ENCODE data around the gene SLC4A1. TPM values are rescaled to one million over a fixed set of nuclear protein-coding genes. Genes with fewer than 3 reads are reported as not detected.

Gene SLC4A1
- total RNA-seq, 1 donor from 2014 or later = not detected

GRCh38 chr17:44233582-44233981, 34.4 kb downstream of the SLC4A1 start:
- no peak for DNase-seq
- no peak overlapping the region for H3K27ac Mint-ChIP-seq
- peaks cover 5% of the 10 kb centered on the region for H3K4me1 Mint-ChIP-seq
- no peaks in the 10 kb centered on the region for H3K9me3 Mint-ChIP-seq
- intact Hi-C loops (cut with micrococcal nuclease) = no loop called here
- no peaks in the 10 kb centered on the region for H3K36me3 Mint-ChIP-seq (ENCODE audit: low read depth)
- no peak overlapping the region for H3K4me3 Mint-ChIP-seq
- peaks cover 2% of the 10 kb centered on the region for H3K27me3 Mint-ChIP-seq

- intact Hi-C loops (cut with micrococcal nuclease) = no loop called here
- Mint-ChIP-seq H3K9me3 (no peaks in the 10 kb centered on the region), H3K27me3 (peaks cover 2% of the 10 kb centered on the region), H3K4me1 (peaks cover 5% of the 10 kb centered on the region), H3K4me3 (no peak overlapping the region), H3K36me3 (ENCODE audit: low read depth) (no peaks in the 10 kb centered on the region), H3K27ac (no peak overlapping the region)
- DNase-seq = no peak
Observed at GRCh38 chr17:44232061-44232460, 35.9 kb downstream of the SLC4A1 start.

GRCh38 chr17:44230140-44230539, 37.8 kb downstream of the SLC4A1 start:
- intact Hi-C loops (cut with micrococcal nuclease) = no loop called here

DNA sequence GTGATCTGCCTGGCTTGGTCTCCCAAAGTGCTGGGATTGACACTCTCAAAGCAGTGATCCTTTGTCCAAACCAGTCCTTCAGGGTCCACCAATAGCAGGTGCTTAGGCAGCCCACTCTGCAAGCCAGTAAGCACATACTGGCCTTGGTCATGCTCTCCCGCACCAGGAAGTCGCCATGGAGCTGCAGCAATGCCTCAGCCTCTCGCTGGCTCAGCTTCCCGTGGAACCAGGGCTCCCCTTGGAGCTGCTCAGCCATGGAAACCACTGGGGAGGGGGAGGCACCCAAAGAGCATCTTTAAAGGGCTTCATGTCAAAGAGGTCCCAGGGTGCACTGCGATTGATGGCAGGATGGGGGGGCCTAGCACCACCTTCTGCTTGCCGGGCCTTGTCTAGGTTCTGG, 38.8 kb downstream of the SLC4A1 start:
- Mint-ChIP-seq H3K4me1 (no peaks in the 10 kb centered on the region), H3K9me3 (no peaks in the 10 kb centered on the region), H3K4me3 (no peak overlapping the region), H3K36me3 (ENCODE audit: low read depth) (no peaks in the 10 kb centered on the region), H3K27me3 (peaks cover 2% of the 10 kb centered on the region), H3K27ac (no peak overlapping the region)
- no peak for DNase-seq
- intact Hi-C loops (cut with micrococcal nuclease) = no loop called here

More at GRCh38 chr17:44230140-44230539, 37.8 kb downstream of the SLC4A1 start:
- H3K27ac Mint-ChIP-seq = no peak overlapping the region
- peaks cover 2% of the 10 kb centered on the region for H3K27me3 Mint-ChIP-seq
- no peaks in the 10 kb centered on the region for H3K9me3 Mint-ChIP-seq
- no peak for DNase-seq
- H3K4me3 Mint-ChIP-seq = no peak overlapping the region
- H3K4me1 Mint-ChIP-seq = peaks cover 3% of the 10 kb centered on the region
- H3K36me3 Mint-ChIP-seq (ENCODE audit: low read depth) = no peaks in the 10 kb centered on the region

GRCh38 chr17:44223541-44224071, 44.3 kb downstream of the SLC4A1 start:
- peaks cover 2% of the 10 kb centered on the region for H3K36me3 Mint-ChIP-seq (ENCODE audit: low read depth)
- peaks cover 2% of the 10 kb centered on the region for H3K27me3 Mint-ChIP-seq
- intact Hi-C loops (cut with micrococcal nuclease) = no loop called here

DNA sequence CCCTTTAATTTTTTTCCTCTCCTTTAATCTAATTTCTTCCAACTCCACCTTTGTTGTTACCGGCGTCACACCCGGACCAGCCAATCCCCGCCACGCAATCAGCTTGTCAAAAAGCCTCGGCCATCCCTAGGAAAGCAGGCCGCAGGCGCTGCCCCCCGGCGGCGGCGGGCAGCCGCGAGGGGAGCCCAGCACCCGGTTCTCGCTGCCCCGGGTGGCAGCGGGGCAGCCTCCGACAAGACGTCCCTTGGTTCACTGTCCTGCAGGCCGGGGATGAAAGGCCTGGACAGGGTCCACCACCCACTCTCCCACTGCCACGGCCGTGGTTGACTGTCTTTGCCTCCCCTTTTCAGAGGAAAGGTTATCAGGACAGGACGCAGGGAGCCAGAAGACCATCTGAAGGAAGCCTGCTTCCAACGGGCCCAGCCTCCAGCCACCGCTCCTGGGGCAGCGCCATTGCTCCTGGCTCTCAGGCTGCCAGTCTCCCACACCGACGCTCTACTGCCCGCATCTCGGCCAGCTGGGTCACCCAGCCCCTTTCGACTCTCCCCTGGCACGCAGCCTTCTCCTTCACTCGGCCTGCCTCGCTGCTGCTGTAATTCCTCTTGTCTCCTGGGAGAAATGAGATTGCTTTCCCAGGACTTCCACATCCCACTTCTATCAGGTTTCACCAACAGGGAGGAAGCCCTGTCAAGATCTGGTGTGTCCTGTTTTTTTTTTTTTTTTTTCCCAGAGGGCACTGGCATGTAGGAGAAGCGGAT, 45.6 kb downstream of the SLC4A1 start:
- Mint-ChIP-seq H3K4me3 (peak overlapping the region; percentile 94), H3K9me3 (no peaks in the 10 kb centered on the region), H3K36me3 (ENCODE audit: low read depth) (peaks cover 9% of the 10 kb centered on the region), H3K27me3 (peaks cover 2% of the 10 kb centered on the region), H3K4me1 (peaks cover 20% of the 10 kb centered on the region), H3K27ac (peak overlapping the region; percentile 91)
- intact Hi-C loops (cut with micrococcal nuclease) = no loop called here
- peak; percentile 86 for DNase-seq

More at GRCh38 chr17:44223541-44224071, 44.3 kb downstream of the SLC4A1 start:
- DNase-seq = peak; percentile 54
- H3K9me3 Mint-ChIP-seq = no peaks in the 10 kb centered on the region
- H3K4me1 Mint-ChIP-seq = peaks cover 15% of the 10 kb centered on the region
- H3K27ac Mint-ChIP-seq = no peak overlapping the region
- peak overlapping the region; percentile 10 for H3K4me3 Mint-ChIP-seq

GRCh38 chr17:44221862-44222111, 46.1 kb downstream of the SLC4A1 start:
- H3K36me3 Mint-ChIP-seq (ENCODE audit: low read depth) = peaks cover 13% of the 10 kb centered on the region
- no peaks in the 10 kb centered on the region for H3K9me3 Mint-ChIP-seq
- H3K4me3 Mint-ChIP-seq = peak overlapping the region; percentile 94
- intact Hi-C loops (cut with micrococcal nuclease) = loop anchor here (1.0 kb wide), 1 partner anchor 105 kb away; no protein-coding TSS in a partner anchor
- peaks cover 2% of the 10 kb centered on the region for H3K27me3 Mint-ChIP-seq
- peak overlapping the region; percentile 91 for H3K27ac Mint-ChIP-seq
- DNase-seq = peak; percentile 81
- H3K4me1 Mint-ChIP-seq = peaks cover 23% of the 10 kb centered on the region

- peak; percentile 91 for DNase-seq
- peaks cover 18% of the 10 kb centered on the region for H3K36me3 Mint-ChIP-seq (ENCODE audit: low read depth)
- H3K27me3 Mint-ChIP-seq = peaks cover 2% of the 10 kb centered on the region
- H3K4me3 Mint-ChIP-seq = peak overlapping the region; percentile 94
- no peaks in the 10 kb centered on the region for H3K9me3 Mint-ChIP-seq
- H3K4me1 Mint-ChIP-seq = peaks cover 28% of the 10 kb centered on the region
- H3K27ac Mint-ChIP-seq = peak overlapping the region; percentile 91
- intact Hi-C loops (cut with micrococcal nuclease) = loop anchor here (1.0 kb wide), 1 partner anchor 105 kb away; no protein-coding TSS in a partner anchor
Observed at GRCh38 chr17:44221084-44221861, 46.7 kb downstream of the SLC4A1 start.

GRCh38 chr17:44220213-44221083, 47.5 kb downstream of the SLC4A1 start:
- Mint-ChIP-seq H3K4me3 (peak overlapping the region; percentile 94), H3K36me3 (ENCODE audit: low read depth) (peaks cover 27% of the 10 kb centered on the region), H3K27ac (peak overlapping the region; percentile 98), H3K4me1 (peaks cover 37% of the 10 kb centered on the region), H3K27me3 (peaks cover 2% of the 10 kb centered on the region), H3K9me3 (no peaks in the 10 kb centered on the region)
- peak; percentile 87 for DNase-seq
- intact Hi-C loops (cut with micrococcal nuclease) = loop anchor here (1.0 kb wide), 2 partner anchors 34 to 106 kb away; partner anchors contain the start of gene TMUB2

GRCh38 chr17:44219616-44220212, 48.2 kb downstream of the SLC4A1 start, which contains the start of gene UBTF:
Gene UBTF, minus strand, starts transcription at chr17:44219675. Its CDS starts 1,446 bp downstream, at chr17:44218229.
- H3K36me3 Mint-ChIP-seq (ENCODE audit: low read depth) = peaks cover 34% of the 10 kb centered on the region
- H3K9me3 Mint-ChIP-seq = no peaks in the 10 kb centered on the region
- peak; percentile 91 for DNase-seq
- peaks cover 44% of the 10 kb centered on the region for H3K4me1 Mint-ChIP-seq
- intact Hi-C loops (cut with micrococcal nuclease) = loop anchor here (1.0 to 10.0 kb wide), 3 partner anchors 33 to 285 kb away; partner anchors contain the start of genes GPATCH8, HROB and TMUB2
- peaks cover 2% of the 10 kb centered on the region for H3K27me3 Mint-ChIP-seq
- peak within 1 kb of the TSS; percentile 97 for H3K4me3 Mint-ChIP-seq
- peak within 1 kb of the TSS; percentile 98 for H3K27ac Mint-ChIP-seq

GRCh38 chr17:44219108-44219615, 48.8 kb downstream of the SLC4A1 start:
- Mint-ChIP-seq H3K36me3 (ENCODE audit: low read depth) (peaks cover 39% of the 10 kb centered on the region), H3K4me1 (peaks cover 46% of the 10 kb centered on the region), H3K9me3 (no peaks in the 10 kb centered on the region), H3K27me3 (peaks cover 2% of the 10 kb centered on the region), H3K27ac (no peak overlapping the region), H3K4me3 (no peak overlapping the region)
- intact Hi-C loops (cut with micrococcal nuclease) = loop anchor here (2.0 to 10.0 kb wide), 2 partner anchors 78 to 286 kb away; partner anchors contain the start of genes GPATCH8 and HROB
- DNase-seq = peak; percentile 92

DNA sequence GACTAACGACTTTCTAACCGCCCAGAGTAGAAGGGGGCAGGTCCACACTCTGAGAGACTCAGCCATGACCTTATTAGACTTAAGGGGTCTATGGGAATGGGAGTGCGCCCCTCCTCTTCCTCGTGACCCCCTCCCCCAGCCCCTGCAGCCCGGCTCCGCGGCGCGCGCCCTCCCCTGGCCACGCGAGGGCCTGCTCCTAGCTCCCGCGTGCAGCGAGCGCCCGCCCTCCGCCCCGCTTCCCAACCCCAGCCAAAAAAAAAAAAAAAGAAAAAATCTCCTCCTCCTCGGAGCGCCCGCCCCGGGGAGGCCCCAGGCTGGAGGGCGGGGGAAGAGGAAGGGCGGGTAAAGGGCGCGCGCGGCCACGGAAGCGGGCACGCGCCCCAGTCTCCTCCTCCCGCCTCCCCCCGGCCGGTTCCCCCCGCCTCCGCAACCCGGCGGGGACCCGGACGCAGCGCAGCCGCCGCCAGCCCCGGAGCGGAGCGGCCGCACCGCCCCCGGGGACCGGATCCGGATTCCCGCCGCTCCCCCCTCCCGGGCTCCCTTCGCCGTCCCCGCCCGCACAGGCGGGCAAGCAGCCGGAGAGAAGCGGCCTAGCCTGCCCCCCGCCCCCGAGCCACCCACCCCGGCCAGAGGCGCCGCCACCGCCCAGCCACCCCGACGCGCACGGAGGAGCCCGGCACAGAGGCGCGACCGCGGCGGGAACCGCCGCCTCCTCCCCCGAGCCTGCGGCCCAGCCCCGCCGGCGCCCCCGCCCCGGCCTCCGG, 49.4 kb downstream of the SLC4A1 start:
- Mint-ChIP-seq H3K27ac (peak overlapping the region; percentile 97), H3K4me3 (peak overlapping the region; percentile 97), H3K4me1 (peaks cover 52% of the 10 kb centered on the region), H3K27me3 (peaks cover 2% of the 10 kb centered on the region), H3K9me3 (no peaks in the 10 kb centered on the region), H3K36me3 (ENCODE audit: low read depth) (peaks cover 46% of the 10 kb centered on the region)
- DNase-seq = peak; percentile 96
- intact Hi-C loops (cut with micrococcal nuclease) = loop anchor here (1.0 to 10.0 kb wide), 5 partner anchors 8 to 286 kb away; partner anchors contain the start of genes GPATCH8 and HROB

All from activated CD4-positive, alpha-beta T cell treated with anti-CD3 and anti-CD28 coated beads, Interleukin-2, amount 10 ng/mL, durations not matched to agents 24 days and 14 days (primary cell).